GM12873 (cell line): ENCODE data around the gene MTHFSD.

ENCODE experiments used
- CTCF ChIP-seq: IDR thresholded peaks from 2 replicates; pipeline ENCODE4 v1.5.1; 2012; ENCODE audit warnings: low read depth, mild to moderate bottlenecking, moderate library complexity, low read length, control low read depth; ENCODE audit not compliant: insufficient read depth; ENCODE audit errors: missing control alignments

Gene MTHFSD

GRCh38 chr16:86597126-86597879, 42.3 kb upstream of the MTHFSD start:
- TF ChIP-seq CTCF = no peak

- no peak for TF ChIP-seq CTCF
Observed at GRCh38 chr16:86595983-86596605, 41.1 kb upstream of the MTHFSD start.

GRCh38 chr16:86594721-86595120, 39.7 kb upstream of the MTHFSD start:
- no peak for TF ChIP-seq CTCF

GRCh38 chr16:86593913-86594620, 39.0 kb upstream of the MTHFSD start:
- no peak for TF ChIP-seq CTCF

GRCh38 chr16:86591270-86591669, 36.2 kb upstream of the MTHFSD start:
- TF ChIP-seq CTCF = no peak

GRCh38 chr16:86590501-86591144, 35.6 kb upstream of the MTHFSD start:
- no peak for TF ChIP-seq CTCF

GRCh38 chr16:86587487-86587886, 32.5 kb upstream of the MTHFSD start:
- TF ChIP-seq CTCF = no peak
